Esophagus squamous epithelium (tissue), 4 donors: ENCODE data around the gene GNPTAB.

Source experiments
- POLR2A ChIP-seq, 4 donors: fragments of 450-650 bp; IDR thresholded peaks; one replicate each; pipeline ENCODE4 v1.6.1; 2017; ENCODE audit warnings: antibody characterized with exemption in 4 of 4, mild to moderate bottlenecking in 4 of 4, moderate library complexity in 3 of 4
- TF ChIP-seq, protein P1 (sequence below), 6 experiments: fragments of 450-650 bp in 4 of 6; fragments of 200-600 bp in 2 of 6; sonication (generic) in 2 of 6; IDR thresholded peaks; one replicate each; pipeline ENCODE4 v1.5.1; 2016 to 2019; ENCODE audit warnings: antibody characterized with exemption in 6 of 6, mild to moderate bottlenecking in 4 of 6, moderate library complexity in 4 of 6

DNA sequence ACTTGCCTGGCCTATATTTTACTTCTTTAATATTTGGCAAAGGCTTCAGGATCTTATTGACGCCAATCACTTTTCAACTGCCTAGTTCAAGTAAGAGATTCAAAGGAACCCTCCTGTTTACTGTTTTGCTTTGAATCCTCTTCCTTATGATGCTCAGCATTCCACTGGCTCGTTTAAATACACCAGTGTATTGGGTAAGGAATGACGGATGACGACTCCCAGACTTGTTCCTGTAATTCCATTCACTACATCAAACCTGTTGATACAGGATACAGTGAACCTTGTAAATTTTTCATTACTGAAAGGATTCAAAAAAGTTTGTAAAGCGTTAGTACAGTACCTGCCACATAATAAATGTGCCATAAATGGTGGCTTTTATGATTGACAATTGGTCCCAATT is 89.8 kb downstream of the GNPTAB start:
- no peak for TF ChIP-seq POLR2A (IDR thresholded peaks at IDR 0.05)
- TF ChIP-seq, protein P1, sequence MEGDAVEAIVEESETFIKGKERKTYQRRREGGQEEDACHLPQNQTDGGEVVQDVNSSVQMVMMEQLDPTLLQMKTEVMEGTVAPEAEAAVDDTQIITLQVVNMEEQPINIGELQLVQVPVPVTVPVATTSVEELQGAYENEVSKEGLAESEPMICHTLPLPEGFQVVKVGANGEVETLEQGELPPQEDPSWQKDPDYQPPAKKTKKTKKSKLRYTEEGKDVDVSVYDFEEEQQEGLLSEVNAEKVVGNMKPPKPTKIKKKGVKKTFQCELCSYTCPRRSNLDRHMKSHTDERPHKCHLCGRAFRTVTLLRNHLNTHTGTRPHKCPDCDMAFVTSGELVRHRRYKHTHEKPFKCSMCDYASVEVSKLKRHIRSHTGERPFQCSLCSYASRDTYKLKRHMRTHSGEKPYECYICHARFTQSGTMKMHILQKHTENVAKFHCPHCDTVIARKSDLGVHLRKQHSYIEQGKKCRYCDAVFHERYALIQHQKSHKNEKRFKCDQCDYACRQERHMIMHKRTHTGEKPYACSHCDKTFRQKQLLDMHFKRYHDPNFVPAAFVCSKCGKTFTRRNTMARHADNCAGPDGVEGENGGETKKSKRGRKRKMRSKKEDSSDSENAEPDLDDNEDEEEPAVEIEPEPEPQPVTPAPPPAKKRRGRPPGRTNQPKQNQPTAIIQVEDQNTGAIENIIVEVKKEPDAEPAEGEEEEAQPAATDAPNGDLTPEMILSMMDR (IDR thresholded peaks at IDR 0.05) = no peak
